Lower lobe of right lung (tissue), 2 donors: ENCODE results near the gene FOXF2. TPM values are rescaled to one million over a fixed set of nuclear protein-coding genes. Genes with fewer than 3 reads are reported as not detected.
A peak's percentile ranks its signal among the peaks of the same experiment; 100 is the strongest.

Experiments used
- ATAC-seq, 2 donors: fragments of 200-7000 bp; cut with Tn5 transposase; one replicate each; pipeline ENCODE4 v1.9.1; 2020 to 2022; ENCODE audit warnings: mild to moderate bottlenecking in 2 of 2, moderate library complexity in 2 of 2
- DNase-seq: peaks from one replicate; pipeline ENCODE4 v3.0.0-alpha.2; 2020
- H3K27ac ChIP-seq: fragments of 200-600 bp; one replicate; pipeline ENCODE4 v1.8.0; 2022
- H3K27me3 ChIP-seq: fragments of 200-600 bp; one replicate; pipeline ENCODE4 v1.8.0; 2022; ENCODE audit warnings: low read depth
- H3K36me3 ChIP-seq: fragments of 200-600 bp; one replicate; pipeline ENCODE4 v1.8.0; 2022; ENCODE audit warnings: mild to moderate bottlenecking
- H3K4me1 ChIP-seq: fragments of 200-600 bp; one replicate; pipeline ENCODE4 v1.8.0; 2022
- H3K4me3 ChIP-seq: fragments of 200-600 bp; one replicate; pipeline ENCODE4 v1.8.0; 2022; ENCODE audit warnings: mild to moderate bottlenecking
- H3K9me3 ChIP-seq: fragments of 200-600 bp; one replicate; pipeline ENCODE4 v1.8.0; 2022
- CTCF ChIP-seq: fragments of 200-600 bp; IDR thresholded peaks from one replicate; pipeline ENCODE4 v1.8.0; 2022; ENCODE audit warnings: antibody characterized with exemption, mild to moderate bottlenecking
- intact Hi-C: fragments of 100-400 bp; cut with DNase I; formaldehyde crosslinking; loops from one replicate; pipeline ENCODE4 v1.11.0; 2022
- total RNA-seq: library from RNA; stranded (reverse); fragmentation: NEBNext Ultra II Directional; extraction: Animal tissue kit (Norgen Biotek cat#: 25700); gene quantifications from one replicate; pipeline ENCODE4 v1.2.1, GENCODE V29; 2021
- donor health status: DM: no; HTN: yes; CAD: no; lungs with severe emphysema.

Gene FOXF2
- total RNA-seq, 1 donor from 2014 or later = 13.2 TPM

- H3K4me3 ChIP-seq = peak overlapping the region; percentile 19
- no peak for TF ChIP-seq CTCF
- no peak for ATAC-seq
- H3K9me3 ChIP-seq = no peaks in the 10 kb centered on the region
- peaks cover 52% of the 10 kb centered on the region for H3K4me1 ChIP-seq
- H3K27ac ChIP-seq = peak overlapping the region; percentile 78
- peaks cover 99% of the 10 kb centered on the region for H3K27me3 ChIP-seq
- intact Hi-C loops = no loop called here
- DNase-seq = no peak
- H3K36me3 ChIP-seq = no peaks in the 10 kb centered on the region
Observed at GRCh38 chr6:1382883-1383728, 6.3 kb upstream of the FOXF2 start.

DNA sequence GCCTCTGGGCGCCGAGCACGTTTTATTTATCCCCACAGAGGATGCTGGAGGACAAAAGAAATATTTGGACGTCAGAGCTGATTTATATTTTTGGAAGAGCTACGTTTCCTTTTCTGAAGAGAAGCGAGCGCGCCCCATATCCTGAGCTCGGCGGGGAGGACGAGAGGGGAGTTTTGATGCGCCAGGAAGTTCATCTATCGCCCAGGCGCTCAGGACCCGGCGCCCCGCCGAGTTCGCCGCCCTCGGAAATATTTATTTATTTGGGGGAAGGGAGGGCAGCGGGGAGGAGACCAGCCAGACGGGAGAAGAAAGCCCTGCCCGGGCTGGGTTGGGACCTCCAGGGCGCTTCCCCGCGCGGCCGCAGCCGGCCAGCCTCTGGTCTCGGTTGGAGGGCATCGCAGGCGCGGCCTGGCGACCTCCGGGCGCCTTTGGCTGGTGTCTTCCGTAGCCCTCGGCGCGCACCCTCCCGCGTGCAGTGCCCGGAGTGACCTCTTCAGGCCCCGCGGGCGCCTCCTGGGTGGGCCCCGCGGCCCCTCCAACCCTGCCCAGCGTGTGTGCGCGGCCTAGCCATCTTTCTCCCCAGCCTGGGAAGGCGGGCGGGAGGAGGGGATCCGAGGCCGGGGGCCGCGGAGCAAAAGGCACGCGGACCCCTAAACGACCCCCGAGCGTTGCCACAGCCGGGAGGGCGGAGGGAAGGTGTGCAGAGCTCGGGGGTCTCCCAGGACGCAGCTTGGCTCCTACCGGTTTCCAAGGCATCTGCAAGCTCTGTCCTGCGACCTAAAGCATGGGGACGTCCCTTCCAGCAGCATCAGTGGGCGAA, 5.4 kb upstream of the FOXF2 start:
- DNase-seq (no peak), ATAC-seq (no peak)
- Histone ChIP-seq H3K27me3 (peaks cover 99% of the 10 kb centered on the region), H3K9me3 (no peaks in the 10 kb centered on the region), H3K27ac (peak overlapping the region; percentile 78), H3K4me3 (peak overlapping the region; percentile 19), H3K4me1 (peaks cover 52% of the 10 kb centered on the region), H3K36me3 (no peaks in the 10 kb centered on the region)
- no peak for TF ChIP-seq CTCF
- intact Hi-C loops = no loop called here

- Histone ChIP-seq H3K4me3 (no peak overlapping the region), H3K9me3 (no peaks in the 10 kb centered on the region), H3K27me3 (peaks cover 95% of the 10 kb centered on the region), H3K4me1 (peaks cover 46% of the 10 kb centered on the region), H3K27ac (peak overlapping the region; percentile 78), H3K36me3 (no peaks in the 10 kb centered on the region)
- ATAC-seq (no peak), DNase-seq (no peak)
- intact Hi-C loops = no loop called here
- TF ChIP-seq CTCF = no peak
Observed at GRCh38 chr6:1384549-1385128, 4.7 kb upstream of the FOXF2 start.

DNA sequence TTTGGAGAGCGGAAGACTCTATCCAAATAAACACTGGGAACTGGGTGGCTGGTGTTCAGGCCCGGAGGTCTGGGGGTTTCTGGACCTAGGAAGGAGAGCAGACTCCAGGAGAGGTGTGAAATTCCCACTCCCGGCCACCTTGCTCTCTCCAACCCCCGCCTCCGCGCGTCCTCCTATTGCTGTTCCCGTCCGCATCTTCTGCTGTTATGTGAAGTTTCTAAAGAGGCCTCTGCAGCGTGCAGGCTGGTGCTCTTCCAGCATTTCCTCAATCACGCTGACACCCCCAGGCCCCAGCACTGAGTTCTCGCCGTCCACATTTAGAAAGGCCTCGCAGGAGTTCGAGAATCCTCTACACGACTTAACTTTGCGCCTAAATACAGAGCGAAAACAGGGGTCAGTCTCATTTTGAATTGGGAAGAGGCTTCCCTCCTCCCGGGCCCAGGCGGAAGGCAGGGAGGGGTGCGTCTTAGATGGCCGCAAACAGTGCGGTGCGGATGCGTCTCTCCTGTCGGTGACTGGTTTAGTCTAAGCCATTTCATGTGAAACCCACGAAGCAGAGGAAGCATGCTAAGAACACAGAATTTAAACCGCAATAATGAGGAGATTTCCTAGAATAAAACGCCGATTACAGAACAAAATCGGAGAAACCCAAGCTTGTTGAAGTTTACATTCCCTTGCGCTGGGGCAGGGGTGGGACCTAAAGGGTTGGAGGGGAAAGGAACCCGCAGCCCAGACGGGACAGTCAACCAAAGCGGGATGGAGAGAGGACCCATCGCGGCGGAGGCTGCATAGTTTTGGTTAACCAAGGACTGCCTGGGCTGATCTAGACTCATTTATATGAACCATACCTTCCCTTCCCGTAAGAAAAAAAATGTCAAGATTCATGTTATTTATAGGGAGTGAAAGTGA, 4.0 kb upstream of the FOXF2 start:
- intact Hi-C loops = no loop called here
- DNase-seq = no peak
- H3K27ac ChIP-seq = peak overlapping the region; percentile 78
- ATAC-seq = no peak
- H3K4me1 ChIP-seq = peaks cover 46% of the 10 kb centered on the region
- H3K27me3 ChIP-seq = peaks cover 92% of the 10 kb centered on the region
- no peaks in the 10 kb centered on the region for H3K36me3 ChIP-seq
- H3K4me3 ChIP-seq = no peak overlapping the region
- TF ChIP-seq CTCF = no peak
- no peaks in the 10 kb centered on the region for H3K9me3 ChIP-seq
